NCI-H82 treated with DMSO at 0.1 percent for 48 hours (cell line): ENCODE results near the gene RNF111.
A peak's percentile ranks its signal among the peaks of the same experiment; 100 is the strongest.
"Not testable (repeated sequence)": the region's sequence is repeated elsewhere in the genome, so short reads cannot be mapped to it uniquely, and the experiment has no call there.

Source experiments
- DNase-seq: peaks from one replicate; lab custom pipeline; 2025; ENCODE audit not compliant: unreplicated experiment; lab: John Stamatoyannopoulos, UW

RNF111 gene

GRCh38 chr15:59052915-59053407 is 65.5 kb downstream of the RNF111 start:
- DNase-seq: no peak

DNA sequence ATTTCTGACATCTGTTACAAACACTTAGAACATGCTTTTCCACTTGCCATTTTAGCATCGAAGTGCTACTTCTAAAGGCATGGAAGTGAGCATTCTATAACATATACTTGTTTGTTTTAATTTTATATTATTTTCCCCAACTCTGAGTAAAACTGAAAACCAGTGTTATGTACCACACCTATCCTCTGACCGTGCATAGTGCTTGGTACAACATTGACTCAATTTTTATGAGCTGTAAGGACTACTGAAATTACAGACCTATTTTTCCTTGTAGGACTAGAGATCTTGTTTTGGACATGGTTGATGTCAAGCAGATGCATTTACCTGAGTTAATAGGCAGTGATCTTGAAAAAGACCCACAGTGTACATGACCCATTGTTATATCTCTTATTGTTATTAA is 66.0 kb downstream of the RNF111 start:
- no peak for DNase-seq

DNA sequence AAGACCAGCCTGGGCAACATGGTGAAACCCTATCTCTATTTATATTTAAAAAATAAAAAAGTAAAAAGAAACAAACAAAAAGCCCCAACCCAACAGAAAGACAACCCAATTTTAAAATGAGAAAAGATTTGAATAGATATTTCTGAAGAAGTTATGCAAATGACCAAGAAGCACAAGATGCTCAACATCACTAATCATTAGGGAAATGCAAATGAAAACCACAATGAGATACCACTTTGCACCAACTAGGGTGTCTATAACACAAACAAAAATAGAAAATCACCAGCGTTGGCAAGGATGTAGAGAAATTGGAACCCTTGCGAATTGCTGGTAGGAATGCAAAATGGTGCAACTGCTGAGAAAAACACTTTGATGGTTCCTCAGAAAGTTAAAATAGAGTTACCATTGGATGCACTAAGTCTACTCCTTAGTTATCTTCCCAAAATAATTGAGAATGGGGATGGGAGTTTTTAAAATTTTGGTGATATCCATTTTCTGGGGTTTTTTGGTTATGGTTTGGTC is 71.7 kb downstream of the RNF111 start:
- DNase-seq: no peak

DNA sequence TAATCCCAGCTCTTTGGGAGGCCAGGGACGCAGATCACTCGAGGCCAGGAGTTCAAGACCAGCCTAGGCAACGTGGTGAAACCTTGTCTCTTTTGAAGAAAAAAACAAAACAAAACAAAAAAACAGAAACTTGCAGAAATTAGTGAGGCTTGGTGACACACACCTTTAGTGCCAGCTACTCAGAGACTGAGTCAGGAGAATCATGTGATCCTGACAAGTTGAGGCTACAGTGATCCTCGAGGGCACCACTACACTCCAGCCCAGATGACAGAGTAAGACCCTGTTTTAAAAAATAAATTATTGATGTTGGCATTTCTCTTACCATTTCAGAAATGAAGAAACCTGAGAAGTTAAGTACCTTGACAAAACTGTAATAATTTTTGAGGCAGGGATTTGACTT is 72.9 kb downstream of the RNF111 start:
- no peak for DNase-seq

DNA sequence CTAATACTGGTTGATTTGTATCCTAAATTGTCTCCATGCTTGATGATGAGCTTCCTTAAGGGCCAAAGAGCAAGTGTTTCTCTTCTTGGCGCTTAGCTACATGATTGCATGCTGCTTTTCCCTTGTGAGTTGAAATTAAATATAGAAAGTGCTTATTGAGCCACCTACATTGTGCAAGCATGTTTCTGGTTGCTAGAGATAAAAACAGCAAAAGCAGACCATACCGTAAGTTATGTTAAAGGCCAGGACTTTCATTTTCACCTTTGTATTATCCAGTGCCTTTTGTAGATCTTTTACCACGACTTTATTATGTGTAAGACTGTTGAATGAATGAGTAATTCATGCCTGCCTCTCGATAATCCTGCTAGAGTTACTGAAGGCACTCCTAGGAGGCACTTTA is 75.6 kb downstream of the RNF111 start:
- DNase-seq: no peak

GRCh38 chr15:59069430-59069829 is 82.0 kb downstream of the RNF111 start:
- DNase-seq: no peak

DNA sequence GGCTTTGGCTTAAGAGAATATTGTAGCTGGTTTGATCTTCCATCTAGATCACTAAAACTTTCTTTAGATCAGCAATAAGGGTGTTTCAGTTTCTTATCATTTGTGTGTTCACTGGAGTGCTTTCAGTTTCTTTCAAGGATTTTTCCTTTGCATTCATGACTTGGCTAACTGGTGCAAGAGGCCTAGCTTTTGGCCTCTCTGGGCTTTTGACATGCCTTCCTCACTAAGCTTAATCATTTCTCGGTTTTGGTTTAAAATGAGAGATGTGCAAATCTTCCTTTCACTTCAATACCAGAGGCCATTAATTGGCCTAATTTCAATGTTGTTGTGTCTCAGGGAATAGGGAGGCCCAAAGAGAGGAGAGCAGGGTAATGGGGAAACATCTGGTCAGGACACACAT is 87.1 kb downstream of the RNF111 start:
- DNase-seq: no peak

DNA sequence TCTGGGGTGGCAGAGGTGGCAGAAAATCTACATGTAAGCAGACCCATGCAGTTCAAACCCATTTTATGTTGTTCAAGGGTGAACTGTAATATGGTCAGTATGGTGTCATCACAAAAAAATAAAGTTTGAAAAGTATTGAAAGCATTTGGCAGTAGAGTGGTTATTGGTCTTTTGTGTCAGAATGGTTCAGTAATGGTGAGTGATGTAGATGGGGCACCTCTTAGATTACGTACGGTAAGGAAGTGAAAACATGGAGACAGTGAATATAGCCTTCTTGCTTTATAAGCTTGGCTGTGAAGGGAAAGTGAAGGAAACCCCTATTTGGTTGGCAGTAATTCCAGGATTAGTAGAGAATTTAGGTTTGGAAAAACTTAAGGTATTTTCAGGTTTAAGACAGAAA is 100.3 kb downstream of the RNF111 start:
- DNase-seq: no peak

- DNase-seq: no peak
Measured at GRCh38 chr15:59094077-59094476, 106.6 kb downstream of the RNF111 start.

- DNase-seq: no peak
Measured at GRCh38 chr15:59096429-59096828, 109.0 kb downstream of the RNF111 start.

GRCh38 chr15:59099162-59099685 is 111.8 kb downstream of the RNF111 start:
- no peak for DNase-seq

GRCh38 chr15:59104602-59104911 is 117.1 kb downstream of the RNF111 start:
- no peak for DNase-seq

GRCh38 chr15:59104912-59105732 is 117.7 kb downstream of the RNF111 start, which contains the start of gene CCNB2:
Gene CCNB2 (plus strand): TSS chr15:59105146. CDS start chr15:59105269, 123 bp downstream.
- DNase-seq: peak; percentile 77

DNA sequence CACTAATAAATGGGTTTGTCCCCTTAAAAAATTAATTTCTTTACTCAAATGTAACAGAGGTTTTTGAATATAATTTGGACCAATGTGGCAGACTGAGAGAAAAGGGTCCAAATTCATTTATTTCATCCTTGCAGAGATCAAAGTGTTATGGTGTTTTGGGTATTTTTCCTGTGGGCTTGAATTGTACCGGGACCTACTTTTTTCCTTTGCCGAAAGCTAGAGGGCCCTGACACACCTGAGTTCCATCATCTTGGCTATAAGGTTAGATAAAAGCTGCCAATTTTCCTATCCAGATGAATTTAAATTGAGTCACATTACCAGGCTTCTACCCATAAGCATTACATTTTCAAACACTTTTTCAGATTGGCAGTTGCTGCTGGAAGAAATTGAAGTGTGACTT is 118.4 kb downstream of the RNF111 start:
- DNase-seq: no peak

DNA sequence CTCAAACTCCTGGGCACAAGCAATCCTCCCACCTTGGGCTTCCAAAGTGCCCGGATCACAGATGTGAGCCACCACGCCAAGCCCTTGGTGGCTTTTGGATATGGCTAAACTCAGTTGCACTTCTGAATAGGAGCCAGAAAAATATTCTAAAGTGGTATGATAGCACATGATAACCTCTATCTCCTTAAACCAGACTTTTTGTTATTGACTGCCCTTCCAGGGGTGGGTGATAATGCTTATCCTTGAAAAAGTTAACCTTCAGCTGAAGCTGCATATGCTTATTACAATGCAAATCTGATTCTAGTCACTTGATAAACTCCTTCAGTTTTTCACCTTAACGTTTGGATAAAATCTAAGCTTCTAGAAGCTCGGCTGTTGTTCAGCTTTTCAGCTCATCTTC is 123.8 kb downstream of the RNF111 start:
- DNase-seq: no peak

- DNase-seq: no peak
Measured at GRCh38 chr15:59115047-59115446, 127.6 kb downstream of the RNF111 start.

DNA sequence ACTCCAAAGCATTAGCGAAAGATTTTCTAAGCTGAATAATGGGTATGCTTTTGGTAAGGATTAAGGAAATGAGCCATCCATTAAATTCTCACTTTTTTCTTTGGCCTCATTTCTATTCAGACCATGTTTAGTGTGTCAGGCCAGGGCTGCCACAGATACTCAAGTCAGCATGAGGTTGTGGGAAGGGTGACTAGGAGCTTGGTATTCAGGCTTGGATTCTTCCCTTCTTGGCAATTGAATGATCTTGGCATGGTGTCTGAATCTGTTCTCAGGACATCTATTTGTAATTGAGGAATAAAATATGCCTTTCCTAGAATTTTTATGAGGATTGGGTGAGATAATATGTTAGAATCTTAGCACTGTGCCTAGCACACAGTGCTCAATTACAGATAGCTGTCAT is 128.7 kb downstream of the RNF111 start:
- no peak for DNase-seq

- DNase-seq: no peak
Measured at GRCh38 chr15:59116771-59117170, 129.3 kb downstream of the RNF111 start.

GRCh38 chr15:59119625-59120024 is 132.2 kb downstream of the RNF111 start:
- no peak for DNase-seq

DNA sequence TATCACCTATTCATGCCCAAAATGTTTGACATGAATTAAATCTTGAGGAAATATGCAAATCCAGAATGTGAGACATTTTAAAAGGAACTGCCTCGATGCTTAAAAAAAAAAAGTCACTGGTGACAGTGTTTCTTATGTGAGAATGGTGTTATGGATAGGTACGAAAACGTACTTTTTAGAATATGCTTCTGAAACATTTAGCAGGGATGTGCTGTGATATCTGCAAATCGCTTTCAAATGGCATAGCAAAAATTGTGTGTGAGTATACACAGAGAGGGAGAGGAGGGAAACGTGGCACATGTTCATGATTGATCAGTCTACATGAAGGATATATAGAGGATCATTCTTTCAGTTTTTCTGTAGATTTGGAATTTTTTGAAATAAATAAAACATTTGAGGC is 133.5 kb downstream of the RNF111 start:
- no peak for DNase-seq

DNA sequence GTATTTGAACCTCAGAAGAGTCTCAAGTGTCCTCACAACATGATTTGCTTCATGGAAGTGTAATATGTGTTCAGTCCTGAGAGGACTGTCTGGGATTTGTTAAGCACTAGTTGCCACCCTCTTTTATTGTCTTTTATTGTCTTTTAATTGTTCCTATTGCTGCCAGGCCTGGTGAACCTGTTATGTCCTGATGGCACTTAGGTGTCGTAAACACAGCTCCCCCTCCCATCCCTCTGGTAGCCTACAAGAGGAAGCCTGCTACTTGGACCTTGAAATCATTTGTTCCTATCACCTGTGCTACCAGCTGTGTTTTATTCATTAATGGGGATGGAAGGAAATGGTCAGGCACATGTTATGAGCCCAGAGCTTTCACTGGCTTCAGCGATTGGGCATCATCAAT is 136.8 kb downstream of the RNF111 start:
- no peak for DNase-seq

GRCh38 chr15:59125683-59126082 is 138.2 kb downstream of the RNF111 start:
- DNase-seq: not testable (repeated sequence)

- DNase-seq: not testable (repeated sequence)
Measured at GRCh38 chr15:59127255-59127654, 139.8 kb downstream of the RNF111 start.
